Ishikawa (cell line): ENCODE measurements around the gene KAT6B.

ENCODE experiments used
- CEBPB ChIP-seq: IDR thresholded peaks from 2 replicates; pipeline ENCODE4 v1.6.1; 2012
- CREB1 ChIP-seq: IDR thresholded peaks from 2 replicates; pipeline ENCODE4 v1.6.1; 2012; ENCODE audit warnings: low read depth
- EGR1 ChIP-seq: IDR thresholded peaks from 2 replicates; pipeline ENCODE4 v1.6.1; 2012
- EP300 ChIP-seq: IDR thresholded peaks from 2 replicates; pipeline ENCODE4 v1.6.1; 2012; ENCODE audit warnings: borderline replicate concordance
- FOXM1 ChIP-seq: IDR thresholded peaks from 2 replicates; pipeline ENCODE4 v1.6.1; 2012; ENCODE audit warnings: low read depth, borderline replicate concordance
- MAX ChIP-seq: IDR thresholded peaks from 2 replicates; pipeline ENCODE4 v1.6.1; 2012
- NFIC ChIP-seq: IDR thresholded peaks from 2 replicates; pipeline ENCODE4 v1.6.1; 2012
- RAD21 ChIP-seq: IDR thresholded peaks from 2 replicates; pipeline ENCODE4 v1.6.1; 2012; ENCODE audit warnings: low read depth
- REST ChIP-seq: IDR thresholded peaks from 2 replicates; pipeline ENCODE4 v1.6.1; 2012; ENCODE audit warnings: low read depth, mild to moderate bottlenecking
- TAF1 ChIP-seq: IDR thresholded peaks from 2 replicates; pipeline ENCODE4 v1.6.1; 2012; ENCODE audit warnings: low read depth, mild to moderate bottlenecking
- TCF12 ChIP-seq: IDR thresholded peaks from 2 replicates; pipeline ENCODE4 v1.6.1; 2012; ENCODE audit warnings: low read depth
- TEAD4 ChIP-seq: IDR thresholded peaks from 2 replicates; pipeline ENCODE4 v1.6.1; 2012
- USF1 ChIP-seq: IDR thresholded peaks from 2 replicates; pipeline ENCODE4 v1.6.1; 2012
- YY1 ChIP-seq: IDR thresholded peaks from 2 replicates; pipeline ENCODE4 v1.6.1; 2012; ENCODE audit warnings: low read depth
- ZBTB7A ChIP-seq: IDR thresholded peaks from 2 replicates; pipeline ENCODE4 v1.6.1; 2012; ENCODE audit warnings: low read depth

Gene KAT6B

GRCh38 chr10:75071756-75072155 is 245.4 kb downstream of the KAT6B start:
- TF ChIP-seq EP300: no peak
- TF ChIP-seq TAF1: no peak
- no peak for TF ChIP-seq YY1
- TF ChIP-seq USF1: no peak
- no peak for TF ChIP-seq EGR1
- TF ChIP-seq NFIC: no peak
- TF ChIP-seq TEAD4: no peak
- no peak for TF ChIP-seq CEBPB
- no peak for TF ChIP-seq RAD21
- TF ChIP-seq CREB1: no peak
- no peak for TF ChIP-seq ZBTB7A
- no peak for TF ChIP-seq TCF12
- no peak for TF ChIP-seq REST
- TF ChIP-seq MAX: no peak
- no peak for TF ChIP-seq FOXM1

- TF ChIP-seq TCF12 (no peak), USF1 (no peak), MAX (no peak), EGR1 (no peak), EP300 (no peak), CREB1 (no peak), TEAD4 (no peak), NFIC (no peak), TAF1 (no peak), REST (no peak), RAD21 (no peak), YY1 (no peak), ZBTB7A (no peak)
These were observed 246.3 kb downstream of the KAT6B start for GRCh38 chr10:75072727-75073126.

- no peak for TF ChIP-seq NFIC
- TF ChIP-seq TAF1: no peak
- TF ChIP-seq ZBTB7A: no peak
- TF ChIP-seq USF1: no peak
- no peak for TF ChIP-seq CREB1
- no peak for TF ChIP-seq TCF12
- no peak for TF ChIP-seq YY1
These were observed 247.0 kb downstream of the KAT6B start for GRCh38 chr10:75073442-75073841.

- TF ChIP-seq TAF1: no peak
- TF ChIP-seq EP300: no peak
- no peak for TF ChIP-seq CEBPB
- TF ChIP-seq YY1: no peak
- no peak for TF ChIP-seq EGR1
- no peak for TF ChIP-seq TCF12
- no peak for TF ChIP-seq MAX
- no peak for TF ChIP-seq FOXM1
- TF ChIP-seq REST: no peak
- no peak for TF ChIP-seq USF1
- no peak for TF ChIP-seq NFIC
- no peak for TF ChIP-seq CREB1
- TF ChIP-seq RAD21: no peak
- no peak for TF ChIP-seq ZBTB7A
- no peak for TF ChIP-seq TEAD4
These were observed 248.5 kb downstream of the KAT6B start for GRCh38 chr10:75074711-75075445.
